ENCODE data around the gene RNF17.
"Not testable (repeated sequence)": the region's sequence is repeated elsewhere in the genome, so short reads cannot be mapped to it uniquely, and the experiment has no call there.

The RNF17 gene

DNA sequence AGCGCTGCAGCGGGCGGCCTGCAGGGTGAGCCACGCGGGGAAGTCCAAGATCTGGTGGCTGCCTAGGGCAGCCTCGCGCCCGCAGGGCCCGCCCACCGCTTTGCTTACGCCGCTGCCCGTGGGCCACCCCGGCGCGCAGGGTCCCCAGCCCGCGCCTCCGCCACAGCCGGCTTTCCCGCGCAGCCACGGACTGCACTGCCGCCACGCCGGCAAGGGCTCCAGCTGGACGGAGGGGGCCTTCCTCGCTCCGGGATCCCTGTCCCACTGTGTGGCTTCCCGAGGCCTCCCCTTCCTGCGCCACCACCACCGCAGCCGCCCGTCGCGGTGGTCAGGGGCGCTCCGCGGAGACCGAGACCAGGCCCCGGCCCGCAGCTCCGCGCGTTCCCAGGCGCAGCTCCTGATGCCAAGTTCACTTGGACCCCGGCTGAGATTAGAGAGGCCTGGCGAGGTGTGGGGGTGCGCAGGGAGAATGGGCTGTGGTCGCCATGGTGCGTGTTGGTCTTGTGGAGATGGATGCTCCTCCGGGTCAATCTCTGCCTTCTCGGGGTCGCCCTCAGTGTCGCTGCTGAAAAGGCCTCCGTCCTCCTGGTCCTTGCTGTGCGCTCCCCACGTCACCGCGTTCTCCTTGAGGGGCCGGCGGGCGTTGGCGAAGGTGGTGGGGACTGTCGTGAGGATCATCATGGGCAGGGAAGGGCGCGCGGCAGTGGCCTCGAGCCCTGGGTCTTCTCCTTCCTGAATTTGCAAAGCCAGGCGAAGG, 17.9 kb upstream of the RNF17 start:
- DNase-seq, result no peak

DNA sequence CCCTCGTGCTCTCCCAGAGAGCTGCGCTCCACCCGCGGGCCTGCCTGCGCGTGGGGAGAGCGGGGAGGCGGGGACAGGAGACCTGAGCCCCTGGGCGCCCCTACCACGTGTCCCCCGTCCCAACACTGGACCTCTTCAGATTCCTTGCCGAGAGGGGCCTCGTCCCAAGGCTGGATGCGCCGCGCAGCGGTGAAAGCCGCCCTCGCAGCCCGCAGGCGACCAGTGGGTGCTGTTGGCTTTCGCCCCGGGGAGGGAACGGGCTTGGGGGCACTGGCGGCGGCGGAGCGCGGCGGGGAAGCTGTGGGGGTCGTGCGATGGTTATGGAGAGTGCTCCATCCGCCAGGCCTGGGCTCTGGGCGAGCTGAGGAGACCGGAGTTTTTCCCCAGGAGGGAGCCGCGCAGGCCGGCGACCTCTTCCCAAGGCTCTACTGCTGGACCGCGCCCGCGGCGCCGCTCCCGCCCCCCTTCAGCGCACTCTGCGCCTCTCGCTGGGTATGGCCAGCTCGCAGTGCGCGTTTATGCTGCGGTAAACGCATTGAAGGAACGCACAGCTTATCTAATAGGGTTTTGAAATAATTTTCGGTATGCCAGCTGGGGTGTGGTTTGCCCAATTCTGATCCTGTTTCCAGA, 17.2 kb upstream of the RNF17 start:
- DNase-seq, result no peak

DNA sequence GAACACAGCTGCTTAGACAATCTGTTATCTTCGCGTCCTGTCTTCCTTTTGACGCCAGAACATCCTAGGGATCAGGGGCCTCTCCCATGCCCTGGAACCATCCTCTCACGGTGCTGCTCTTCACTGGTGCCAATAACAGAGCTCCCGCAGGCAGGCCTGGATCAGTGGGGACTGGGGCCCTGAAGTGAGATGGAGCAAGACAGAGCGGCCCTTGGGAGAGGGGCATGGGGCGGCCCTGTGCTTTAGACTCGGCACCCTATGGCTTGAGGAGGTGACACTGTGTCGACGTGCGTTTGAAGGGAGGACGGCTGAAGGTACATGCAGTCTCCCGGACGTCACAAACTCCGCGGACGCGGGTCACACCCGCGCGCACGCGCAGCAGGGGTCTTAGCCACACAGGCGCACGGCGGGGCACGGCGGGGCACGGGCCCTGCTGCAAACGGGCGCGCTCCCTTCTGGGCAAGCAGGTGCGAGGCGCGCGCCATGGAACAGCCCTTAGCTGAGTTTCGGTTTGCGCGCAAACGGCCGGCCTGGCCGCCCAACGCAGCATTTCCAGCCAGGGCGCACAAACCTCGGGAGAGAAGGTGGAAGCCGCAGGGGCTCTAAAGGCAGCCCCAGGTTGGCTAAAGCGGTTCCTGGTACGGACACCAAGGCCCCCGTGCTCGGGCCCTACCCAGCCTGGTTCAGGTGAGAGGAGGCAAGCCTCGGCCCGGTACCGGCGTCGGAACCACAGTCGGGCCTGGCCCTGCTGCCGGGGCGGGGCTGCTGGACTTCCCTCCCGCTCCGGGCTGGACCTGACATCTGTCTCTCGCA, 16.5 kb upstream of the RNF17 start:
- DNase-seq, result no peak

DNA sequence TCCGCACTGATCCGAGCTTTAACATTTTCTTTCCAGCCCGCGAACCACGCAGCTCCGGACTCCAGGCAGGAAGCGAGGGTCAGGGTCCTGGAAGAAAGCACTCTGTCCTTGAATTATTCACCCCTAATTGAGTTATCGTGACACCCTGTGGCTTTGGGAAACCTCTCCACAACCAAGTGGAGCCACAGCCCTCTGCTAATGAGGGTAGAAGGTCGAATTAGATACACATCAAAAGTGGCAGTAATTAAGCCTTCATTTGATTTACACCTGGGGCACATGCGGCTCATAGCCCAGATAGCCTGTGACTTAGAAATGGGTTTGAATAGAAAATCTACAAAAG, 15.9 kb upstream of the RNF17 start:
- DNase-seq, result no peak

DNA sequence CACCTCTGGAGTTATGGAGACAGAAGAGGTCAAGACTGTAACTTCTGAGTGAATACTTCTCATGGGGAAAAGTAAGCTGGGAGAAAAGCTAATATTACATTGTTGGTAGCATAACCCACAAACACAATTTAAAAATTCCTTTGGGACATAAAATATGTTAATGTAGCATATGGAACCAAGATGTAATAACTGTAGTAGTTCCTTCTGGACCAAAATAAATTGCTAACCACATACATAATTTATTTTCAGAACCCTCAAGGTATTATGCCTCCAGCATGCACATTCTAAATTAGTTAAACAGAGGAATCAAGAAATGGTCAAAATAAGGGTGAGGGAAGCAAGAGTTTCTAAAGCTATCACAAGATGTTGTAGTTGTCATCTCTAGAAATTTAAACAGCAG, 4.8 kb upstream of the RNF17 start:
- no peak for DNase-seq

DNA sequence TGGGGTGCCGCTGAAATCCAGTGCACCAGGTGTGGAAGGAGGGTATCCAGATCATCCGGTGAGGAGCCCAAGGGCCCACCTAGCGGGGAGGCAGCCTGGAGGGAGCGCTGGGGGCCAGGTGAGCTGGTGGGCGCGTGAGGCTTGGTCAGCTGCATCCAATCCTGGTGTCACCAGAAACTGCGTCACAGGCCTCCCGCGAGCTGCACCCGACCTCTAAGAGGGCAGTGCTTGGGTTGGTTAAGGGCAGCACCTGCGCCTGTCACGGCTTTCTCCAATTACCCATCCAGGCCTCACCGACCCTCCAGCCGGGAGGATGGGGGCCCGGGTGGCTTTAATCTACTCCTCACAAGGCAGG, 284 bp downstream of the RNF17 start:
- DNase-seq, result no peak

DNA sequence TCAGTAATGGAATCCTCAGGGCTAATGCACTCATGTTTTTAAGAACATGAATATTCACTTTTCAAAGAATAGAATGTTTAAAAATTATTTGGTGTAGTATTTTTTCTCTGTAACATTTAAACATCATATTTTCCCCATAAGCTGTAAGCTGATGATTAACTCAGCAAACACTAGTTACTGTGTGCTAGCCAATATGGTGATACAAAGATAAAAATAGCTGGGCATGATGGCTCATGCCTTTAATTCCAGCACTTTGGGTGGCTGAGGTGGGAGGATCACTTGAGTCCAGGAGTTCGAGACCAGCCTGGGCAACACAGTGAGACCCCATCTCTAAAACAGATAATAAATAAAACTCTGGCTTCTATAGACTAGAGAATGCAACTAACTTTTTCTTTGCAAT, 13.2 kb downstream of the RNF17 start:
- DNase-seq, result no peak

DNA sequence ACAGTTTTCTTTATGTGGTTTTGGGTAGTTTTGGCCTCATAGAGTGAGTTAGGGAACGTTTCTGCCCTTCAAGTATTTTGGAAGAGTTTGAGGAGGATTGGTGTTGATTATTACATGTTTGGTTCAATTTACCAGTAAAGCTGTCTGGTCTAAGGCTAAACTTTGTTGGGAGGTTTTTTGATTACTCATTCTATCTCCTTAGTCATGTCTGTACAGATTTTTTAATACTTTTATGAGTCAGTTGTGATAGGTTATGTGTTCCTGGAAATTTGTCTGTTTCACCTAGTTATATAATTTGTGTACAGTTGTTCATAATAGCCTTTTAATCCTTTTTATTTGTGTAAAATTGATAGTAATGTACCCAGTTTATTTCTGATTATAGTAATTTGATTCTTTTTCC, 20.4 kb downstream of the RNF17 start:
- no peak for DNase-seq

DNA sequence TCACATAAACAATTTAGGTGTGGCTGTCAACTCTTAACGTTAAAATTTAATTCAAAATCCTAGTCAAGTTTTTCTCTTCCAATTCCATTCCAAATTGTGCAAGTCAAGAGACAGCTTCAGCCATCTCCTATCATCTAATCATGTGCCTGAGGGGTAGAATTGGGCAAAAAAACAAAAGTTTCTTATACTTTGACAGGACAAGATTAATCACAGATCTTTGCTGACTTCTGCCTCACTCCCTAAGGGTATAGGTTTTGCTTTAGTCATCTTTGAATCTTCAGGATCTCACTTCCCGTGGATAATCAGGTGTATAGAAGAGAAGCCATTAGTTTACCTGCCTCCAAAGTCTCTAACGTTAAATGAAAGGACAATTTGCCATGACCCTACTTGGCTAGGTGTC, 24.6 kb downstream of the RNF17 start:
- DNase-seq, result no peak

DNA sequence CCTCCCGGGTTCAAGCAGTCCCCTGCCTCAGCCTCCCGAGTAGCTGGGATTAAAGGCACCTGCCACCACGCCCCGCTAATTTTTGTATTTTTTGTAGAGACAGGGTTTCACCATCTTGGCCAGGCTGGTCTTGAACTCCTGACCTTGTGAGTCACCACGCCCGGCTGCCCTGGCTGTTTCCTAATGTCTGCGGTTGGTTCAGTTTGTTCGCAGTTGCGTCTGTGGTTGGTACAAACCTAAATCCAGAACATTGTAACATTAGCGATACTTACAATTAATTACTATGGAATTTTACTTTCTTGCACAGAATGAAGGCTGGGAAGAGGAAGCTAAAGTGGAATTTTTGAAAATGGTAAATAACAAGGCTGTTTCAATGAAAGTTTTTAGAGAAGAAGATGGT, 38.1 kb downstream of the RNF17 start:
- no peak for DNase-seq

DNA sequence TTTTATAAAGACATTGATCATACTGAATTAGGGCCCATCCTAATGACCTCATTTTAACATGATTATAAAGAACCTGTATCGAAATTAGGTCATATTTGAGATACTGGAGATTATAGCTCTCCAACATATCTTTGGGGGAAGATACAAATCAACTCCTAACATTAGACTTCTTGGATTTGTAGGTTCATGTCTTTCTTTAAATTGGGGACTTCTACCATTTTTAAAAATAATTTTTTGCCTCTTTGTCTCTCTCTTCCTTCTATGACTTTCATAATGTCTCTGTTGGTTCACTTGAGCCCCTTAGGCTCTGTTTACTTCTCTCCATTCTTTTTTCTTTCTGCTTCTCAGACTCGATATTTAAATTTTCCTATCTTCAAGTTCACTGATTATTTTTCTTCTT, 57.2 kb downstream of the RNF17 start:
- DNase-seq, result no peak

DNA sequence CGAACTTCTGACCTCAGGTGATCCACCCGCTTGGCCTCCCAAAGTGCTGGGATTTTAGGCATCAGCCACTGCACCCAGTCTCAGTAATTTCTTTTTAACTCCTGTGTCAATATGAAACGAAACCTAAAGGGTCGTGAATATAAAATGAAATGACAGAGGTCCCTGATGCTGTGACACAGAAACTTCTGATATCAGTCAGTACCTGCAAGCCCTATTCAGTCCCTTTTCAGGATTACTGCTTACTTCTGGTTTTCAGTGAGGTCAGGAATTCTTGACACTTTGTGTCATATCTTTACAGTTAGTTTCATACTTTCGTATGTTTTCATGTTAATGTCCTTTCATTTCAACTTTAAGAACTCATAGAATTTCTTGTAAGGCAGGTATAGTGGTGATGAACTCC, 58.7 kb downstream of the RNF17 start:
- no peak for DNase-seq

DNA sequence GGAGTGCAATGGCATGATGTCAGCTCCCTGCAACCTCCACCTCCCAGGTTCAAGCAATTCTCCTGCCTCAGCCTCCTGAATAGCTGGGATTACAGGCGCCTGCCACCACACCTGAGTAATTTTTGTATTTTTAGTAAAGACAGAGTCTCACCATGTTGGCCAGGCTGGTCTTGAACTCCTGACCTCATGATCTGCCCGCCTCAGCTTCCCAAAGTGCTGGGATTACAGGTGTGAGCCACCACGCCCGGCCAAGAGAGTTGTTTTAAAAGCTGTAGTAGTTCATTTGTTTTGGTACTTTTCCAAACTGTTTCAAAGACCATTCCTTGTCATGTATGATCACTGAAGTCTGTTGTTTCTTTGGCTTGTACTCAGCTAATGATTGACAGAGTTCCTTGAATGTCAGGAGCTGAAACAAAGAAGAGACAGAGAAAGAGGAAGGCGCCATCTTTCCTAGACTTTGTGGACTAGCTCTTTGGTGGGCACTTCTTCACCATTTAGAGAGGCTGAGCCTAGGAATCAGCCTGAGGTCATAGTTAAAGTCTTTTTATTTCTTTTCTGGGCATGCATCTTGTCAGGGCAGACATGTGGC, 59.2 kb downstream of the RNF17 start:
- DNase-seq, result not testable (repeated sequence)

DNA sequence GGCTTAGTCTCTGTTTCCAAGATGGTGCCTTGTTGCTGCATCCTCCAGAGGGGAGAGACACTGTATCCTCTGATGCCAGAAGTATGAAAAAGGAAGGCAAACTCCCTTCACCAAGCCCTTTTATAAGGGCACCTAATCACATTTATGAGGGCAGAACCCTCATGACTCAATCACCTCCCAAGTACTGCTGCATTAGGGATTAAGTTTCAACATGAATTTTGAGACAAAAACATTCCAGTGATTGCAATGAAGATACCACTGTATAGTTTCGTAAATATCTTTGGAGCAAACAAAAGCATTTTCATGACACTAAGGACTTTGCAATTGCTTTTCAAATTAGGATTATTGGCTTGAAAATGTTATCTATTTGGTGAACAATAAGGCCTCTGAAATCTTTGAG, 63.8 kb downstream of the RNF17 start:
- DNase-seq, result no peak

DNA sequence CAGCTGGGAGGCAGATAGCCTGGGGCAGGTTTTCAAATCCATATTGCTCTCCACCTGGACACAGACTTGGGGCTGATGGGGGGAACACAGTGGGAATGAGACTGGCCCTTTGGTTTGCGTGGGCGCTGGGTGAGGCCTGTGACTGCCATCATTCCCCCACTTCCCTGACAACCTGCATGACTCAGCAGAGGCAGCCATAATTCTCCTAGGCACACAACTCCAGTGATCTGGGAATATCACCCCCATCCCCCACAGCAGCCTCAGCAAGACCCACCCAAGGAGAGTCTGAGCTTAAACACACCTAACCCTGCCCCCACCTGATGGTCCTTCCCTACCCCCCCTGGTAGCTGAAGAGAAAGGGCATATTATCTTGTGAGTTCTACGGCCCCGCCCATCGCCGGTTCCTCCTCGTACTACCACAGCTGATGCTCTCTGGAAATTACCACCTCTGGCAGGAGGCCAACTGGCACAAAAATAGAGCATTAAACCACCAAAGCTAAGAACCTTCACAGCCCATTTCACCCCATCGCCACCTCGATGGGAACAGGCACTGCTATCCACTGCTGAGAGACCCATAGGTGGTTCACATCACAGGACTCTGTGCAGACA, 71.0 kb downstream of the RNF17 start:
- no peak for DNase-seq

DNA sequence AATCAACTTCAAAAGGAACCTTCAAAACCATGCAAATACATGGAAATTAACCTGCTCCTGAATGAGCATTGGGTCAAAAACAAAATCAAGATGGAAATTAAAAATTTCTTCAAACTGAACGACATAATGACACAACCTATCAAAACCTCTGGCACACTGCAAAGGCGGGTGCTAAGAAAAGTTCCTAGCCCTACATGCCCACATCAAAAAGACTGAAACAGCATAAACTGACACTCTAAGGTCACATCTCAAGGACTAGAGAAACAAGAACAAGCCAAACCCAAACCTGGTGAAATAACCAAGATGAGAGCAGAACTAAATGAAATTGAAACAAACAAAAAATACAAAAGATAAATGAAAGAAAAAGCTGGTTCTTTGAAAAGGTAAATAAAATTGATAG, 73.6 kb downstream of the RNF17 start:
- DNase-seq, result not testable (repeated sequence)

DNA sequence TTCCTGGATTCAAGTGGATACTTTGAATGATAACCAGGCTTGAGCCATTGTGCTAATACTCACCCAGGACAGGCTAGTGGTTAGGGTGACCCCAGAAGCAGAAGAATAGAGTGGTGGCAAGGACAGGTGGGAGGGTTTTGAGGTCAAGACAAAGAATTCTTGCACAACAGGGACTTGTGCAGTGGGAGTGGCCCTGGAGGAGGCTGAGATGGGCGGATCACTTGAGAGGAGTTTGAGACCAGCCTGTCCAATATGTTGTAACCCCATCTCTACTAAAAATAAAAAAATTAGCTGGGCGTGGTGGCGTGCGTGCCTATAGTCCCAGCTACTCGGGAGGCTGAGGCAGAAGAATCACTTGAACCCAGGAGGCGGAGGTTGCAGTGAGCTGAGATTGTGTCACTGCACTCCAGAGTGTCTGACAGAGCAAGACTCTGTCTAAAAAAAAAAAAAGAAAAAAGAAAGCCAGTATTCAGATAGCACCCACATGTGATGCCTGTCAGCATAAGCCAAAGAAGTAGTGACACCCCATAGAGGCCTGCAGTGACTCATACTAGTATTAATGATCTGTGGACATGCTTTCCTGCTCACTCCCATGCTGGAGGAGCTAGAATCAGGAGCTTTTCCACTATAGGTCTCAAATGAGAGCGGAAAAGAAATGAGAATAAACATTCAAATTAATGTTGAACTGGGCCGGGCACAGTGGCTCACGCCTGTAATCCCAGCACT, 78.7 kb downstream of the RNF17 start:
- no peak for DNase-seq

DNA sequence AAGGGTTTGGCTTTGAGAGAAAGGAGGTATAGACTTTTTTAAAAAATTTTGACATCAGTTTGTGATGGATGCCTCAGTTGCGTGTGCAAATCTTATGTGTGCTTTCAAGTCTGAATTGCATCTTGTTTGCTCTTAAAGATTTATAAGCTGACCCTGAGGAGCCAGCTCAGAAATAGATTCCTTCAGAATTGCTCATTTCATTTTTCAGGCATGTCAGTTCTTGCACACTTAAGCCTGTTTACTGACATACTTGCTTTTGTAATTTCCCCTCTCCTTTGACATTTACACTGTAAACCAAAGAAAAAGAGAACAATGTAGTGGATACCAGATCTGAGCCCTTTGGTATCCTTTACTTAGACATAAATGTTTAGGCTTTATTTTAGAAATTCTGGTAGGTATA, 87.6 kb downstream of the RNF17 start:
- DNase-seq, result no peak

DNA sequence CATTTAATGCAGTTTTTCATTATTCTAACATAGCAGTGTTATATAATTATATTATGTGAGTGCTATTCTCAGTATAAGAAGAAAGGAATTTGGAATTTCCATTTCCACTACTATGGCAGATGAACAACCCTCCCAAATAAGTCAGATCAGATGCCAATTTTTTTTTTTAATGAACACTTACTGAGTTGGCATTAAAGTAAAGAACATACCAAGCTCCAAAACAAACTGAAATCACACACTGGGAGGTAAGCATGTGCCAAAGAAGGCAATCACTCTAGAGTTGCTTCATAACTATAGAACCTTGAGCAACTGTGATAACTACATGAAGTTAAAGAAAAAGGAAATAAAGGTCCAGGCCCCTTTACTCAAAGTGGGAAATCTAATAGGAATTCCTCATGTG, 90.3 kb downstream of the RNF17 start:
- no peak for DNase-seq

DNA sequence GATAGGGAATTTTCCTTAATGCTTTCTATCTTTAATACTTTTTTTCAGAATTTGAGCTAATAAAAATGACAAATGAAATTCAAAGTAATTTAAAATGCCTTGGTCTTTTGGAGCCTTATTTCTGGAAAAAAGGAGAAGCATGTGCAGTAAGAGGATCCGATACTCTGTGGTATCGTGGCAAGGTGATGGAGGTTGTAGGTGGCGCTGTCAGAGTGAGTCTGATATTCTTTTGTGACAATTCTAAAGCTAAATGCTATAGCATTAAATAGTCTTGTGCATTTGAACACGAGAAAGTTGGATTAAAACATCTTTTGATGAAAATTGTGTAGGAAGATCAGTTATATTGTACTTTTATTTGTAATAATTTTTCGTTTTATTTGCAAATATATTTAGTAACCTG, 95.0 kb downstream of the RNF17 start:
- DNase-seq, result no peak

DNA sequence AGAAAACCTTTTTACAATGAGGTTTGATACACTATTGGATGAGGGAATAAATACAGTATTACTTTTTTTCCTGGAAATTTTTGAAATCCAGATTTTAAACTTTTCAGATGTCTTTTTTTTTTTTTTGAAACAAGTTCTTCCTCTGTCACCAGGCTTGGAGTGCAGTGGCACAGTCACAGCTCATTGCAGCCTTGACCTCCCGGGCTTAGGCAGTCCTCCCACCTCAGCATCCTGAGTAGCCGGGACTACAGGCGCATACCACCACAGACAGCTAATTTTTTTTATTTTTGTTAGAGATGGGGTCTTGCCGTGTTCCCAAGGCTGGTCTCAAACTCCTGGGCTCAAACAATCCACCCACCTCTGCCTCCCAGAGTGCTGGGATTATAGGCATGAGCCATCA, 96.8 kb downstream of the RNF17 start:
- DNase-seq, result no peak

DNA sequence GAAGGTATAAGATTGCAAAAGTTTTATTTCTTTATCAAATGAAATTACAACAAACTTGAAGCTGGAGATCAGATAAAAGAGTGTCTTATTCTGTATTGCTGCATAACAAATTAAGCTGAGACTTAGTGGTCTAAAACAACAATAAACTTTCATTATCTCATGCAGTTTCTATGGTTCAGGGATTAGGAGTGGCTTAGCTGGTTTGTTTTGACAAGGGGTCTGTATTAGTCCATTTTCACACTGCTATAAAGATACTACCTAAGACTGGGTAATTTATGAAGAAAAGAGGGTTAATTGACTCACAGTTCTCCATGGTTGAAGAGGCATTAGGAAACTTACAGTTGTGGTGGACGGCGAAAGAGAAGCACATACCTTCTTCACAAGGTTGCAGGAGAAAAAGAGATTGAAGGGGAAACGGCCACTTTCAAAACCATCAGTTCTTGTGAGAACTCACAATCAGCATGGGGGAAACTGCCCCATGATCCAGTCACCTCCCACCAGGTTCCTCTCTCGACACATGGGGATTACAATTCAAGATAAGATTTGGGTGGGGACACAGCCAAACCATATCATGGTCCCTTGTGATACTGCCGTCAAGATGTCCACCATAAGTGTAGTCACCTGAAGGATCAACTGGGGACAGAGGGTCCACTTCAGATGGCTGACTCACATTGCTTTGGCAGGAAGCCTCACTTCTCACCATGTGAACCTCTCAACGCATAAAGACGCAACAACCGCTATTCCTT, 97.8 kb downstream of the RNF17 start:
- no peak for DNase-seq
